Upper lobe of right lung (tissue), 1 donor: ENCODE data around the gene MMEL1. TPM values are rescaled to one million over a fixed set of nuclear protein-coding genes. Genes with fewer than 3 reads are reported as not detected.

ENCODE experiments used
- ATAC-seq: fragments of 200-7000 bp; cut with Tn5 transposase; one replicate; pipeline ENCODE4 v1.9.1; 2020; ENCODE audit warnings: mild to moderate bottlenecking, moderate library complexity
- DNase-seq: peaks from one replicate; pipeline ENCODE4 v3.0.0-alpha.2; 2020
- H3K27ac ChIP-seq: fragments of 200-600 bp; one replicate; pipeline ENCODE4 v1.8.0; 2022
- H3K27me3 ChIP-seq: fragments of 200-600 bp; one replicate; pipeline ENCODE4 v1.8.0; 2022; ENCODE audit warnings: mild to moderate bottlenecking
- H3K36me3 ChIP-seq: fragments of 200-600 bp; one replicate; pipeline ENCODE4 v1.8.0; 2022
- H3K4me1 ChIP-seq: fragments of 200-600 bp; one replicate; pipeline ENCODE4 v1.8.0; 2022
- H3K4me3 ChIP-seq: fragments of 200-600 bp; one replicate; pipeline ENCODE4 v1.8.0; 2022; ENCODE audit warnings: mild to moderate bottlenecking
- H3K9me3 ChIP-seq: fragments of 200-600 bp; one replicate; pipeline ENCODE4 v1.8.0; 2022
- intact Hi-C: fragments of 100-400 bp; cut with DNase I; formaldehyde crosslinking; loops from one replicate; pipeline ENCODE4 v1.11.0; 2022
- total RNA-seq: library from RNA; stranded (reverse); fragmentation: NEBNext Ultra II Directional; extraction: Animal tissue kit (Norgen Biotek cat#: 25700); gene quantifications from one replicate; pipeline ENCODE4 v1.2.1, GENCODE V29; 2021
- TF ChIP-seq, protein P1 (sequence below): fragments of 200-600 bp; IDR thresholded peaks from one replicate; pipeline ENCODE4 v1.8.0; 2022; ENCODE audit warnings: antibody characterized with exemption
- donor health status: DM: no; HTN: yes; CAD: no; lungs with severe emphysema.

MMEL1 gene
- total RNA-seq, 1 donor from 2014 or later: 3.2 TPM

DNA sequence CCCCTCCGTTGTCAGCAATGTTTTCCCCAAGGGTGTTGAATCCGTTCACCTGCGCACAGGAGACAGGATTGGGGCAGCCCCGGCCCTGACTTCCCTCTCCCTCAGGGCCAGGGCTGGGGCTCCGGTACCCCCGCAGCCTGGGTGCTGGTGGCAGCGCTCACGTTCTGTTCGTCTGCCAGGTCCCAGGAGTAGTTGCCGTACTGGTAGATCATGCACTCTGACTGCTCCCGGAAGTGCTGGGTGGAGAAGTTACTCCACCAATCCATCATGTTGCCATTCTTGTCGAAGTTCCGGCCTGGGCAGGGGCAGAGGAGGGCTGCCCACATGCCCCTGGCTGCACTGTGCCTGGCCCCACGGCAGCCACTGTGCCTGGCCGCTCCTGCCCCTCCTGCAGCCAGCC lies 40.1 kb downstream of the MMEL1 start:
- TF ChIP-seq, protein P1, sequence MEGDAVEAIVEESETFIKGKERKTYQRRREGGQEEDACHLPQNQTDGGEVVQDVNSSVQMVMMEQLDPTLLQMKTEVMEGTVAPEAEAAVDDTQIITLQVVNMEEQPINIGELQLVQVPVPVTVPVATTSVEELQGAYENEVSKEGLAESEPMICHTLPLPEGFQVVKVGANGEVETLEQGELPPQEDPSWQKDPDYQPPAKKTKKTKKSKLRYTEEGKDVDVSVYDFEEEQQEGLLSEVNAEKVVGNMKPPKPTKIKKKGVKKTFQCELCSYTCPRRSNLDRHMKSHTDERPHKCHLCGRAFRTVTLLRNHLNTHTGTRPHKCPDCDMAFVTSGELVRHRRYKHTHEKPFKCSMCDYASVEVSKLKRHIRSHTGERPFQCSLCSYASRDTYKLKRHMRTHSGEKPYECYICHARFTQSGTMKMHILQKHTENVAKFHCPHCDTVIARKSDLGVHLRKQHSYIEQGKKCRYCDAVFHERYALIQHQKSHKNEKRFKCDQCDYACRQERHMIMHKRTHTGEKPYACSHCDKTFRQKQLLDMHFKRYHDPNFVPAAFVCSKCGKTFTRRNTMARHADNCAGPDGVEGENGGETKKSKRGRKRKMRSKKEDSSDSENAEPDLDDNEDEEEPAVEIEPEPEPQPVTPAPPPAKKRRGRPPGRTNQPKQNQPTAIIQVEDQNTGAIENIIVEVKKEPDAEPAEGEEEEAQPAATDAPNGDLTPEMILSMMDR: no peak
- Histone ChIP-seq H3K27ac (no peak overlapping the region), H3K9me3 (no peaks in the 10 kb centered on the region), H3K4me3 (no peak overlapping the region), H3K4me1 (peaks cover 16% of the 10 kb centered on the region), H3K27me3 (no peaks in the 10 kb centered on the region), H3K36me3 (no peaks in the 10 kb centered on the region)
- intact Hi-C loops: no loop called here
- ATAC-seq: peak; percentile 39
- peak; percentile 54 for DNase-seq

- ATAC-seq: no peak
- Histone ChIP-seq H3K36me3 (no peaks in the 10 kb centered on the region), H3K4me3 (no peak overlapping the region), H3K27ac (no peak overlapping the region), H3K9me3 (no peaks in the 10 kb centered on the region), H3K4me1 (peaks cover 21% of the 10 kb centered on the region), H3K27me3 (no peaks in the 10 kb centered on the region)
- TF ChIP-seq, protein P1: no peak
- peak; percentile 58 for DNase-seq
- intact Hi-C loops: no loop called here
These were observed 41.1 kb downstream of the MMEL1 start for GRCh38 chr1:2591581-2592261.

- no peak for ATAC-seq
- no peak overlapping the region for H3K27ac ChIP-seq
- H3K9me3 ChIP-seq: no peaks in the 10 kb centered on the region
- peaks cover 21% of the 10 kb centered on the region for H3K4me1 ChIP-seq
- H3K36me3 ChIP-seq: no peaks in the 10 kb centered on the region
- no peak for DNase-seq
- TF ChIP-seq, protein P1: no peak
- no peaks in the 10 kb centered on the region for H3K27me3 ChIP-seq
- intact Hi-C loops: no loop called here
- H3K4me3 ChIP-seq: no peak overlapping the region
These were observed 41.6 kb downstream of the MMEL1 start for GRCh38 chr1:2591233-2591580.

- DNase-seq (peak; percentile 57), ATAC-seq (no peak)
- intact Hi-C loops: no loop called here
- Histone ChIP-seq H3K27ac (no peak overlapping the region), H3K4me3 (no peak overlapping the region), H3K36me3 (no peaks in the 10 kb centered on the region), H3K9me3 (no peaks in the 10 kb centered on the region), H3K27me3 (no peaks in the 10 kb centered on the region), H3K4me1 (peaks cover 21% of the 10 kb centered on the region)
- TF ChIP-seq, protein P1: no peak
These were observed 42.3 kb downstream of the MMEL1 start for GRCh38 chr1:2590233-2591141.

- Histone ChIP-seq H3K36me3 (no peaks in the 10 kb centered on the region), H3K9me3 (no peaks in the 10 kb centered on the region), H3K4me3 (no peak overlapping the region), H3K4me1 (peaks cover 29% of the 10 kb centered on the region), H3K27ac (no peak overlapping the region), H3K27me3 (no peaks in the 10 kb centered on the region)
- no peak for ATAC-seq
- peak; percentile 63 for DNase-seq
- TF ChIP-seq, protein P1: no peak
- intact Hi-C loops: no loop called here
These were observed 43.2 kb downstream of the MMEL1 start for GRCh38 chr1:2589431-2590232.
